GM19438 (cell line): ENCODE results near the gene MAOB.

Source experiments
- ATAC-seq: cut with Tn5 transposase; IDR thresholded peaks from one replicate; pipeline ENCODE4 v1.9.1; 2021; ENCODE audit warnings: low read depth; ENCODE audit not compliant: unreplicated experiment

Gene MAOB

GRCh38 chrX:43718956-43719355 is 163.3 kb downstream of the MAOB start:
- ATAC-seq = no peak

- no peak for ATAC-seq
Measured at GRCh38 chrX:43718546-43718945, 163.7 kb downstream of the MAOB start.

- ATAC-seq = no peak
Measured at GRCh38 chrX:43718081-43718480, 164.2 kb downstream of the MAOB start.

- ATAC-seq = no peak
Measured at GRCh38 chrX:43717161-43717560, 165.1 kb downstream of the MAOB start.

GRCh38 chrX:43716696-43717095 is 165.6 kb downstream of the MAOB start:
- no peak for ATAC-seq
